GM12892 (cell line): ENCODE measurements around the gene CCDC88C.

Source experiments
- POLR2A ChIP-seq: IDR thresholded peaks from 2 replicates; pipeline ENCODE4 v1.6.1; 2011; ENCODE audit warnings: low read depth, low read length, control low read depth
- POLR2AphosphoS5 ChIP-seq: IDR thresholded peaks from 2 replicates; pipeline ENCODE4 v1.6.1; 2011; ENCODE audit warnings: low read depth, low read length, control low read depth
- TAF1 ChIP-seq: IDR thresholded peaks from 2 replicates; pipeline ENCODE4 v1.6.1; 2011; ENCODE audit warnings: low read depth, mild to moderate bottlenecking, control low read depth, low read length, borderline replicate concordance

DNA sequence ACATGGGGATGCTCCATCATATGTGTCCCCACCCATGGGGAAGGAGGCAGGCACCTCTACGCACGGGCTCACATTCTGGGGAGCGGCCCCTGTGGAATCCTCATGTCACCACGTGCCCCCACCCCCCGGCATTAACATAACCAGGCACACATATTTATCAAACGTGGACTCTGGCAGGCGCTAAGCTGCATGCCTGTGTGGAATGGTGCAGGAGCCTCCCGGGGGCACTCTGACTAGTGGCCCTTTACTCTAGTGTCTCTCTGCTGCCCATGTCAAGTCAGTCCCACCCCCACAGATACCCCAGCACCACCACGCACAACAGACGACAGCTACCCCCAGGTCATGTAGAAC lies 66.1 kb downstream of the CCDC88C start:
- TF ChIP-seq POLR2AphosphoS5 (no peak), TAF1 (no peak), POLR2A (no peak)
